GM12865 (cell line): ENCODE data around the gene USP3.
"Not testable (repeated sequence)": the region's sequence is repeated elsewhere in the genome, so short reads cannot be mapped to it uniquely, and the experiment has no call there.

Source experiments
- DNase-seq: peaks from one replicate; pipeline ENCODE4 v3.0.0; 2010; ENCODE audit warnings: low read depth
- H3K4me3 ChIP-seq: 2 replicates; pipeline ENCODE4 v1.5.1; 2011; ENCODE audit warnings: mild to moderate bottlenecking, low read depth, low read length, control low read depth
- CTCF ChIP-seq: IDR thresholded peaks from 2 replicates; pipeline ENCODE4 v1.5.1; 2011; ENCODE audit warnings: low read length, control low read depth, low read depth, inconsistent platforms; ENCODE audit not compliant: insufficient read depth; ENCODE audit errors: missing control alignments

USP3 gene

DNA sequence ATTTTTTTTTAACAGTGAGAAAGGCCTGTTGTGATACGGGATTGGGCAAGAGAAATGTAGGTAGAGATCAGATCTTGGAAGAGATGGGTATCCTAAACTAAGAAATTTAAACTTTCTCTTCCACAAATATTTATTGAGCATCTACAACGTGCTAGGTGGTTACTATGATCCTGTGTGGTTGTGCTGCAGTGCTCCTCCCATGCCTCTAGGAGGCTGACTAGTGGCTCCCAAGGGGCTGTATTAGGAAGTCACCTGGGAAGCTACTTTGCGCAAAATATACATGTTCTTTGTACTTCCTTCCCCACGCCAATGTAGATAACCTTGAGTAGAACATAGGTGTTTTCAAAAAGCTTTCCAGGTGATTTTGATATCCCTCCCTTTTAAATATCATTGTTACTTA is 27.2 kb downstream of the USP3 start:
- TF ChIP-seq CTCF: peak; percentile 28
- no peak overlapping the region for H3K4me3 ChIP-seq
- peak; percentile 42 for DNase-seq

GRCh38 chr15:63532307-63532744 is 27.9 kb downstream of the USP3 start:
- no peak for DNase-seq
- H3K4me3 ChIP-seq: no peak overlapping the region
- no peak for TF ChIP-seq CTCF

DNA sequence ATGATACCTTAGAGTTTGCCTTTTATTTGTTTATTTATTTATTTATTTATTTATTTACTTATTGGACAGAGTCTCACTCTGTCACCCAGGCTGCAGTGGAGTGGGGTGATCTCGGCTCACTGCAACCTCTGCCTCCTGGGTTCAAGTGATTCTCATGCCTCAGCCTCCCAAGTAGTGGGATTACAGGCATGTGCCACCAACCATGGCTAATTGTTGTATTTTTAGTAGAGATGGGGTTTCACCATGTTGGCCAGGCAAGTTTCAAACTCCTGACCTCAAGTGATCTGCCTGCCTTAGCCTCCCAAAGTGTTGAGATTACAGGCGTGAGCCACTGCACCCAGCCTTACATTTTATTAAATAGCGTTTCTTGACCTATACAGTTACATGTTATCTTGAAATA is 30.5 kb downstream of the USP3 start:
- peak; percentile 26 for DNase-seq
- not testable (repeated sequence) for H3K4me3 ChIP-seq

DNA sequence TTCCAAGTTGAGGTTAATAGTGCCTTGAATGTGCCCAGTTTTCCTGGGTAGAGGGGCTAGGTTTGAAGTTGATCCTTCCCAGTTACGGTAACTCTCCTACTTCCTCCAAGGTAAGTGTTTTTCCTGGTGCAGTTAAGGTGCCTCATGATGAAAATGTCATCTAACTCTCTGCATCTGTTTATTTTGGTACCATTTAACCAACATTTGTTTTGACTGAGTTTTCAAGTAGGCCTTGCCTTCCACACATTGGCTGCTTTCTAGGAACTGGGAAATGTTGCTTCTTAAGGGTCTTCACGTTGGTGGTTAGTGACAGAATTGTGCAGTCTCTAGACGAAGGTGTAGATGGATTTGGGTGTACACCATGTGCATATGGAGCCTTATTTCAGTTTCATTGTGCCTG is 31.3 kb downstream of the USP3 start:
- H3K4me3 ChIP-seq: no peak overlapping the region
- no peak for TF ChIP-seq CTCF
- no peak for DNase-seq

DNA sequence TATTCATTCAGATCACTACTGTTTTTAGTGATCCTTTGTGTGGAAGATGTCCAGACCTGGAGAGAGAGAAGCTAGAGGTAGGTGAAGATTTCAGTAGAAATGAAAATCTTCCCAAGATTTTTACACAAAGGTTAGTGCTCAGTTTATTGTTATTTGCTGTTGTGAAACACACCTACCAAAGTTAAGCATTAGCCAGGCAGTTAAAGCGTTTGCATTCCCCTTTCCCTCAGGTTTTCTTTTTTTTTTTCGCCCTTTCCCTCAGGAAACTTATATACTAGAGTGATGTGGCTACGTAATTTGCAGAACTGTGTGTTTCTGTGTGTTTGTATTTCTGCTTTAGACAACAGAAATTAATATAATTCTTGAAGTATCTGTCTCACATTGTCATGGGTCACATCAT is 34.5 kb downstream of the USP3 start:
- no peak for DNase-seq

DNA sequence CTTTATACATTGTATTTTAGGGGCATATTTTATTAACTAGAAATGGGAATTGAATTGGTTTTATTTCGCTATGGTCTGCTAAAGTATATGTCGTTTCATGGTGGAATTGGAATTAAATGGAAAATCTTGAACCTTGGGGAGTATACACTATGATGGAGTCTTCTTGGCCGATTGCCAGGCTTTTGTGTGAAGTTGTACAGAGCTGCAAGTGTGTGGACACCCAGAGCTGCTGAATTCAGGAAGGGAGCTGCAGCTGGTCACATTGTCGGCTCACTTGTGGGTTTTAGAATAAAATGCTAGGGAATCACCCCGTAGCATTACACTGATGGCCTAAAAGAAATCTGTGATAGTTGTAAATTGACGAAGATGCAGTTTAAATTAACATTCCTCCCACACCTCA is 35.1 kb downstream of the USP3 start:
- DNase-seq: no peak

More for the DNA sequence above, 34.5 kb downstream of the USP3 start:
- no peak for TF ChIP-seq CTCF
- H3K4me3 ChIP-seq: no peak overlapping the region

DNA sequence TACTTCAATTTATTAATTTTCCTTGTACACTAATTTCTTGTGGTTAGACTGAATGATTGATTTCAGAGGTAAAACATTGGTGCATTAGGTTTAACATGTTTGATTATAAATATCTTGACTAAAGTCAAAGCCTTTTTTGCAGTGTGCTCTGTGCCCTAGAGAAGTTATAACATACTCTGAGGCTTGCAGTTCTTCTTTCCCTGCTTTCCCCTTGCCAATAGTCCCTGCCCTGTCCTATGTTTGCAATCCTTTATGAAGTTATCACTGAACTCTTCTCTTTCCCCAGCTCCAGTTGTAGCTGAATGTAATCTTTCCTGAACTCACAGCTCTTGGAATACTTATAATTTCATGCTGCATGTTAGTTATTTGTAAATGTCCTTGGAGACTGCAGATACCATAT is 35.6 kb downstream of the USP3 start:
- TF ChIP-seq CTCF: no peak
- DNase-seq: no peak
- H3K4me3 ChIP-seq: no peak overlapping the region

More for the DNA sequence above, 35.1 kb downstream of the USP3 start:
- no peak for TF ChIP-seq CTCF
- H3K4me3 ChIP-seq: no peak overlapping the region
